PC-3 (cell line): ENCODE measurements around the gene ANP32A. TPM values are rescaled to one million over a fixed set of nuclear protein-coding genes. Genes with fewer than 3 reads are reported as not detected.
A peak's percentile ranks its signal among the peaks of the same experiment; 100 is the strongest.

ENCODE experiments used
- ATAC-seq: fragments of 200-7000 bp; cut with Tn5 transposase; 2 replicates; pipeline ENCODE4 v1.9.1; 2020; ENCODE audit warnings: mild to moderate bottlenecking, moderate library complexity
- BruUV-seq: library from RNA; stranded (reverse); fragments of 400-500 nt; replicated peaks from 2 replicates; lab custom pipeline; 2021; lab: Mats Ljungman, UMichigan
- CTCF ChIA-PET: fragments of 300-600 bp; sonication (Branson Sonifier 250); formaldehyde crosslinking; loops from one replicate; lab custom pipeline; 2022; ENCODE audit warnings: antibody characterized with exemption; lab: Charles Lee
- POLR2A ChIA-PET: fragments of 300-600 bp; sonication (Branson Sonifier 250); formaldehyde crosslinking; loops from one replicate; lab custom pipeline; 2022; ENCODE audit warnings: antibody characterized with exemption; ENCODE audit not compliant: unreplicated experiment; lab: Charles Lee
- DNase-seq: peaks from one replicate; pipeline ENCODE4 v3.0.0-alpha.2; 2015
- H2AFZ ChIP-seq: fragments of 300-600 bp; sonication (generic); 2 replicates; pipeline ENCODE4 v1.6.0; 2016; ENCODE audit warnings: antibody characterized with exemption, low read length
- H3F3A ChIP-seq: fragments of 300-600 bp; sonication (generic); one replicate; pipeline ENCODE4 v1.6.0; 2017; ENCODE audit warnings: antibody characterized with exemption, low read length, control low read depth, mild to moderate bottlenecking; ENCODE audit not compliant: unreplicated experiment
- H3K27ac ChIP-seq: fragments of 300-600 bp; sonication (generic); 2 replicates; pipeline ENCODE4 v1.5.1; 2016; ENCODE audit warnings: mild to moderate bottlenecking, low read length
- H3K27me3 ChIP-seq: fragments of 300-600 bp; sonication (generic); 2 replicates; pipeline ENCODE4 v1.6.1; 2016; ENCODE audit warnings: low read length, mixed read lengths
- H3K36me3 ChIP-seq: fragments of 300-600 bp; sonication (generic); 2 replicates; pipeline ENCODE4 v1.6.1; 2016; ENCODE audit warnings: low read depth, mixed run types, low read length, mixed read lengths
- H3K4me1 ChIP-seq: fragments of 300-600 bp; sonication (generic); 2 replicates; pipeline ENCODE4 v1.5.1; 2016; ENCODE audit warnings: low read length; ENCODE audit not compliant: insufficient read depth
- H3K4me2 ChIP-seq: fragments of 300-600 bp; sonication (generic); 2 replicates; pipeline ENCODE4 v1.6.0; 2016; ENCODE audit warnings: low read length
- H3K4me3 ChIP-seq: fragments of 300-600 bp; sonication (generic); 2 replicates; pipeline ENCODE4 v1.5.1; 2016; ENCODE audit warnings: mild to moderate bottlenecking, low read length, mixed read lengths
- H3K79me2 ChIP-seq: fragments of 300-600 bp; sonication (generic); 2 replicates; pipeline ENCODE4 v1.6.1; 2017; ENCODE audit warnings: low read length, mixed read lengths
- H3K9ac ChIP-seq: fragments of 300-600 bp; sonication (generic); 2 replicates; pipeline ENCODE4 v1.6.0; 2016; ENCODE audit warnings: mild to moderate bottlenecking, low read length
- H3K9me2 ChIP-seq: fragments of 300-600 bp; sonication (generic); replicated peaks from 2 replicates; pipeline ENCODE4 v1.6.1; 2016; ENCODE audit warnings: mixed run types, low read length, mixed read lengths
- H3K9me3 ChIP-seq: fragments of 300-600 bp; sonication (generic); 2 replicates; pipeline ENCODE4 v1.6.1; 2016; ENCODE audit warnings: low read length, mixed read lengths
- H4K20me1 ChIP-seq: fragments of 300-600 bp; sonication (generic); 2 replicates; pipeline ENCODE4 v1.6.1; 2016; ENCODE audit warnings: low read length, mixed read lengths
- EZH2 ChIP-seq: fragments of 300-600 bp; sonication (generic); IDR thresholded peaks from one replicate; pipeline ENCODE4 v1.6.1; 2017; ENCODE audit warnings: antibody characterized with exemption, mild to moderate bottlenecking, low read length; ENCODE audit not compliant: unreplicated experiment
- EZH2phosphoT487 ChIP-seq: fragments of 300-600 bp; sonication (generic); IDR thresholded peaks from 2 replicates; pipeline ENCODE4 v1.6.1; 2018; ENCODE audit warnings: mild to moderate bottlenecking, antibody characterized with exemption, low read length, borderline replicate concordance
- intact Hi-C: fragments of 100-400 bp; cut with micrococcal nuclease; formaldehyde crosslinking; loops from 2 replicates; pipeline ENCODE4 v1.9.0; 2023
- total RNA-seq: library from RNA; depleted of rRNA; stranded (reverse); fragments of >200 nt; gene quantifications from 2 replicates; pipeline ENCODE4 v1.2.3, GENCODE V29; 2014
- TF ChIP-seq, protein P1 (sequence below): fragments of 300-600 bp; sonication (generic); conservative IDR thresholded peaks from 2 replicates; pipeline ENCODE4 v1.5.1; 2017; ENCODE audit warnings: antibody characterized with exemption, low read depth, mild to moderate bottlenecking, low read length

ANP32A gene
- total RNA-seq, 1 experiment from 2014 or later, result 106 TPM

DNA sequence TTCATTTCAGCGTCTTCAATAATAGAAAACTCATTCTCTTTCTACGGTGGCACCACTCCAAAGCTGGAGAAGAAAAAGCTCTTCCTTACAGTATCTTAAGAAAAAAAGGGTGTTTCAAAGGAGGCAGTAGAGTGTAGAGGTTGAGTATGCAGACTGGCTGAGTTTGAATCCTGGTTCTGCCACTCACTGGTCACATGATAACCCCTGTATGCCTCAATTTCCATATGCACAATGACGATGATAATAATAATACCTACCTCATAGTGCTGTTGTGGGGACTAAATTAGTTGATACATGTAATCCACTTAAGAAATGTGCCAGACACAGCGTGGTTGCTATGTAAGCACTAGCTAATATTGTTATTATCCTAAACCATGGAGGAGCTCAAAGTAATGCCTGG lies 4.5 kb downstream of the ANP32A start:
- CTCF ChIA-PET, result no interaction called here
- TF ChIP-seq, protein P1, sequence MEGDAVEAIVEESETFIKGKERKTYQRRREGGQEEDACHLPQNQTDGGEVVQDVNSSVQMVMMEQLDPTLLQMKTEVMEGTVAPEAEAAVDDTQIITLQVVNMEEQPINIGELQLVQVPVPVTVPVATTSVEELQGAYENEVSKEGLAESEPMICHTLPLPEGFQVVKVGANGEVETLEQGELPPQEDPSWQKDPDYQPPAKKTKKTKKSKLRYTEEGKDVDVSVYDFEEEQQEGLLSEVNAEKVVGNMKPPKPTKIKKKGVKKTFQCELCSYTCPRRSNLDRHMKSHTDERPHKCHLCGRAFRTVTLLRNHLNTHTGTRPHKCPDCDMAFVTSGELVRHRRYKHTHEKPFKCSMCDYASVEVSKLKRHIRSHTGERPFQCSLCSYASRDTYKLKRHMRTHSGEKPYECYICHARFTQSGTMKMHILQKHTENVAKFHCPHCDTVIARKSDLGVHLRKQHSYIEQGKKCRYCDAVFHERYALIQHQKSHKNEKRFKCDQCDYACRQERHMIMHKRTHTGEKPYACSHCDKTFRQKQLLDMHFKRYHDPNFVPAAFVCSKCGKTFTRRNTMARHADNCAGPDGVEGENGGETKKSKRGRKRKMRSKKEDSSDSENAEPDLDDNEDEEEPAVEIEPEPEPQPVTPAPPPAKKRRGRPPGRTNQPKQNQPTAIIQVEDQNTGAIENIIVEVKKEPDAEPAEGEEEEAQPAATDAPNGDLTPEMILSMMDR, result no peak
- no peak for TF ChIP-seq EZH2phosphoT487
- no peak for TF ChIP-seq EZH2
- H3K27ac ChIP-seq, result no peak overlapping the region

DNA sequence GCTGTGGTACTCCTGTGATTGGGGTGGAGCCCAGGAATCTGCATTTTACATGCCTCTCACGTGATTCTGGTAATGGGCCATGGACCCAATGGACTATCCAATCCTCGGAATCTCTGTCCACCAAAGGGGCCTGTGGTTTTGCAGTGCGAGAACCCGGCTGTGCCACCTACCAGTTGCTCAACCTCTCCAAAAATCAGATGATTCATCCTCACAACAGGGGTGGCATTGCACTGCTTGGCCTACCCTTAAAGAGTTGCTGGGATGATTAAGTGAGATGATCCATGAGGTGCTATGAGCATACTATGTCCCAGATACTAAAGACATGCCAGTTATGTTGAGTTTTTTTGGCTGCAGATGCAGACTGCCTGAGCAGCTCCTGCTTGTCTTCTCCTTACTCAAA lies 5.1 kb downstream of the ANP32A start:
- peak overlapping the region; percentile 99 for H3K4me2 ChIP-seq
- CTCF ChIA-PET, result no interaction called here

More for the DNA sequence above, 4.5 kb downstream of the ANP32A start:
- Histone ChIP-seq H3K4me2 (peak overlapping the region; percentile 99), H3K9me2 (no peaks in the 10 kb centered on the region), H3K9me3 (no peaks in the 10 kb centered on the region), H3K4me1 (peaks cover 20% of the 10 kb centered on the region), H3K36me3 (peaks cover 4% of the 10 kb centered on the region; the same call in 1 of the 2 replicates), H3K4me3 (peak overlapping the region; percentile 98), H3K27me3 (no peaks in the 10 kb centered on the region), H2AFZ (no peak overlapping the region), H3K9ac (no peak overlapping the region), H3K79me2 (peaks cover 97% of the 10 kb centered on the region), H4K20me1 (peaks cover 23% of the 10 kb centered on the region; the same call in 1 of the 2 replicates), H3F3A (no peaks in the 10 kb centered on the region)
- BruUV-seq, result no TSS peak
- ATAC-seq (no peak), DNase-seq (no peak)
- intact Hi-C loops, result no loop called here
- POLR2A ChIA-PET, result no interaction called here

DNA sequence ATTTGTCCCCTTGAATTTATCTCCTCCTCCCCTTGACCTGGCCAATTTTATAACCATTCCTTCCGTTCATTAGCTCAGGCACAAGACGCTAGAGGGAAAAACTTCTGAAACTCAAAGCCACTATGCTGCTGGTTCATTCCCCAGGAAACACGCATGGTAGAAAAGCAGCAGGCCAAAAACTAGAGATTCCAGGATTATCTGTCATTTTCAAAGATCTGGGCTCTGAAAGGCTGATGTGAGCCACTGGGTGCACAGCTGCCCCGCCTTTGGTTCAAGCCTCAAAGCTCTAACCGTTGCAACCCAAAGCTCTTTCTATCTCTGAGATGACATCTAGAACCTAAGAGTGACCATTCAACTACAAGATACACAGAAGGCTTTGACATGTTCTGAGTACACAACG lies 6.1 kb downstream of the ANP32A start:
- POLR2A ChIA-PET, result no interaction called here
- H3K79me2 ChIP-seq, result peaks cover 100% of the 10 kb centered on the region
- H2AFZ ChIP-seq, result no peak overlapping the region
- H3K36me3 ChIP-seq, result peaks cover 6% of the 10 kb centered on the region; the same call in 1 of the 2 replicates
- H4K20me1 ChIP-seq, result peaks cover 38% of the 10 kb centered on the region; the same call in 1 of the 2 replicates
- BruUV-seq, result no TSS peak
- no peak overlapping the region for H3K27ac ChIP-seq
- H3K4me3 ChIP-seq, result no peak overlapping the region
- CTCF ChIA-PET, result no interaction called here
- no peaks in the 10 kb centered on the region for H3K9me3 ChIP-seq
- H3K9ac ChIP-seq, result no peak overlapping the region
- intact Hi-C loops, result no loop called here
- TF ChIP-seq EZH2 (no peak), EZH2phosphoT487 (no peak)
- TF ChIP-seq, protein P1, result no peak
- DNase-seq, result no peak
- no peak overlapping the region for H3K4me2 ChIP-seq
- H3K4me1 ChIP-seq, result peaks cover 20% of the 10 kb centered on the region
- no peaks in the 10 kb centered on the region for H3F3A ChIP-seq
- H3K9me2 ChIP-seq, result no peaks in the 10 kb centered on the region
- no peaks in the 10 kb centered on the region for H3K27me3 ChIP-seq
- ATAC-seq, result no peak

More for the DNA sequence above, 5.1 kb downstream of the ANP32A start:
- no peaks in the 10 kb centered on the region for H3K9me3 ChIP-seq
- H3K4me3 ChIP-seq, result no peak overlapping the region
- H3F3A ChIP-seq, result no peaks in the 10 kb centered on the region
- H3K9me2 ChIP-seq, result no peaks in the 10 kb centered on the region
- H3K79me2 ChIP-seq, result peaks cover 100% of the 10 kb centered on the region
- POLR2A ChIA-PET, result no interaction called here
- no peak overlapping the region for H2AFZ ChIP-seq
- no peaks in the 10 kb centered on the region for H3K27me3 ChIP-seq
- H4K20me1 ChIP-seq, result peaks cover 27% of the 10 kb centered on the region; the same call in 1 of the 2 replicates
- TF ChIP-seq EZH2phosphoT487 (no peak), EZH2 (no peak)
- TF ChIP-seq, protein P1, result no peak
- peaks cover 4% of the 10 kb centered on the region; the same call in 1 of the 2 replicates for H3K36me3 ChIP-seq
- no peak overlapping the region for H3K9ac ChIP-seq
- intact Hi-C loops, result no loop called here
- peaks cover 20% of the 10 kb centered on the region for H3K4me1 ChIP-seq
- no peak overlapping the region for H3K27ac ChIP-seq
- DNase-seq, result peak; percentile 30
- BruUV-seq, result no TSS peak
- no peak for ATAC-seq
